ENCODE results near the gene UNCX.
A peak's percentile ranks its signal among the peaks of the same experiment; 100 is the strongest.

Gene UNCX

DNA sequence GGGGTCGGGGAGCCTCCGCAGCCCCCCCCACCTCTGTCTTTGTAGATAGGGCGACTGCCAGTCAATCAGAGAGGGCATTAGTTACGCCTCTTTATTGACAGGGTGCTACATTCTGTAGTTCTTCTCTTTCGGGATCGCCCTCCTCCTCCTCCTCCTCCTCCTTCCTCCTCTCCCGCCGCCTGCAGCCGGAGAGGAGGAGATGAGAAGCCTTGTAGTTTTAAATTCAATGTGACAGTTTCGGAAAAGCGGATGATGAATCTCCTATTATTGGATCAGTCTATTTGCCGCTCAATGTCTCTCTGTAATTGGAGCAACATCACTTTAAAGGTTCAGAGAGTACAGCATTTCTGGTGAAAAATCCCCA is 587 bp upstream of the UNCX start:
- DNase-seq (ENCODE audit: low spot score): peak; percentile 68

DNA sequence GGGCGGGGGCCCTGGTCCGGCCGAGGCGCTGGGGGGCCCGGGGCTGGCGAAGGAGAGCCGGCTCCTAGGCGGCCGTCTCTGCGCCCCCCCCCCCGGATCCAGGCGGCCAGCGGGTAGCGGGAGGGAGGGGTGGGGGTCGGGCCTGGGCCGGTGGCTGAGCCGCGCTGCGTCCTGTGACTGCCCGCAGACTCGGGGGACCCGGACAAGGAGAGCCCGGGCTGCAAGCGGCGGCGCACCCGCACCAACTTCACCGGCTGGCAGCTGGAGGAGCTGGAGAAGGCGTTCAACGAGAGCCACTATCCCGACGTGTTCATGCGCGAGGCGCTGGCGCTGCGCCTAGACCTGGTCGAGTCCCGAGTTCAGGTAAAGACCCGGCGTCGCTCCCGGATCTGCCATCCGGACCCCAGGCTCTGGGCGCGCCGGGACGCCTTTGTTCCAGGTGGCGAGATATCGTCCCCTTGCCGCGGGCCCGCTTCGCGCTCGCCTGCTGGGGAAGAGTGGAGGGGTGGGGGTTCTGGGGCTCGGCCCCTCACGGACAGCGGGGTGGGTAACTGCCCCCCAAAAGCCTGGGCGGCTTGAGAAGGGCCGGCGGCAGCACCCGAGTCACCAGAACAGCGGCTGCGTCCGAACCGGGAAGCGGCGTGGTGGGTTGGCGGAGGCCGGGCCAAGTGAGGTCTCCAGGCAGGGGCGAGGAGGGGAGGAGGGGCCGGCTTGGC is 819 bp downstream of the UNCX start:
- peak; percentile 34 for DNase-seq (ENCODE audit: low spot score)

- peak; percentile 35 for DNase-seq (ENCODE audit: low spot score)
These were observed 1.6 kb downstream of the UNCX start for GRCh38 chr7:1234049-1234880.

DNA sequence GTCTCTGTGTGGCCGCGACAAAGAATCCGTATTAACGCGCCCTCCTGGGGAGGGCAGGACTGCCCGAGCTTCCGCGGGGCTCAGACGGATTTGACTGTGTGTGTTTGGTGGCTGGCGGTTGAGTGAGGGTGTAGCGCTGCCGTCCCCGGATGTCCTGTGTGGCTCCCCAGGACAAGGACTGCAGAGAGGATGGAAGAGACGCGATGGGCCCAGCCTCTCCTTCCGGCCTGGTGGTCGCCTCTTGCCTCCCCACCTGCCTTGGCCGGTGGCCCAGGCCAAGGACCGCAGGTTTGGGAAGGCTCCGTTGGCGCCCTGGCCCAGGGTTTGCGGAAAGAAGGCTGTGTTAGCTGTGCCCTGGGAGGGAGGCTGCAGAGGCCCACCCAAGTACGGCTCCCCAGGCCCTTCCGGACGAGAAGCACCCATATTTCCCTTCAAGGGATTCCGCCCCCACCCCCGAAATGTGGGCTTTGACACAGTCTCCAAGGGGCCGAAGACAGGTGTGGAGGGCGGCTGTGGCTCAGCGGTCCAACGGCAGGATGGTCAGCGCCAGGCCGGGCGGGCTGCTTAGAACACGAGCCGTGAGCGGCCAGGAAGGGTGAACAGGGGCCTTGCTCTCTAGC is 2.3 kb downstream of the UNCX start:
- DNase-seq (ENCODE audit: low spot score): peak; percentile 67

DNA sequence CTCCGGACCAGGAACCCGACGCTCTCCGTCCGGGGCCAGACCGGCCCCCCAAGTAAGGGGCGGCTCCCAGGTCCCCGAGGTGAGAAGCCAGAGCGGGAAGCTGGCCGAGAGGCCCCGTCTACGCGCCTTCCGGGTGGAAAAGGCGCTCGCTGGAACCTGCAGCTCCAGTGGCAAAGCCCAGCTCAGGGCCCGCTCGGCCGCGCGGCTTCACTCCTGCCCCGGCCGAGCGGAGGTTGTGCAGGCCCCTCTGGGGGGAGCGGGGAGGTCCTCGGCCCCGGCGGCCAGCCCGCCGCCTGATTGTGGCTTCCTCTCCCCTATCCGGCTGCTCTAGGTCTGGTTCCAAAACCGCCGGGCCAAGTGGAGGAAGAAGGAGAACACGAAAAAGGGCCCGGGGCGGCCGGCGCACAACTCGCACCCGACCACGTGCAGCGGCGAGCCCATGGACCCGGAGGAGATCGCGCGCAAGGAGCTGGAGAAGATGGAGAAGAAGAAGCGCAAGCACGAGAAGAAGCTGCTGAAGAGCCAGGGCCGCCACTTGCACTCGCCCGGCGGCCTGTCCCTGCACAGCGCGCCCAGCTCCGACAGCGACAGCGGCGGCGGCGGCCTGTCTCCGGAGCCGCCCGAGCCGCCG is 2.9 kb downstream of the UNCX start:
- peak; percentile 45 for DNase-seq (ENCODE audit: low spot score)

- no peak for DNase-seq (ENCODE audit: low spot score)
These were observed 3.5 kb downstream of the UNCX start for GRCh38 chr7:1236132-1236661.

GRCh38 chr7:1236831-1237701 is 4.4 kb downstream of the UNCX start:
- DNase-seq (ENCODE audit: low spot score): peak; percentile 40

GRCh38 chr7:1237704-1238255 is 5.1 kb downstream of the UNCX start:
- DNase-seq (ENCODE audit: low spot score): peak; percentile 23

GRCh38 chr7:1238450-1238882 is 5.8 kb downstream of the UNCX start:
- peak; percentile 20 for DNase-seq (ENCODE audit: low spot score)

- peak; percentile 62 for DNase-seq (ENCODE audit: low spot score)
These were observed 6.5 kb downstream of the UNCX start for GRCh38 chr7:1238931-1239802.

GRCh38 chr7:1239803-1240516 is 7.3 kb downstream of the UNCX start:
- no peak for DNase-seq (ENCODE audit: low spot score)

DNA sequence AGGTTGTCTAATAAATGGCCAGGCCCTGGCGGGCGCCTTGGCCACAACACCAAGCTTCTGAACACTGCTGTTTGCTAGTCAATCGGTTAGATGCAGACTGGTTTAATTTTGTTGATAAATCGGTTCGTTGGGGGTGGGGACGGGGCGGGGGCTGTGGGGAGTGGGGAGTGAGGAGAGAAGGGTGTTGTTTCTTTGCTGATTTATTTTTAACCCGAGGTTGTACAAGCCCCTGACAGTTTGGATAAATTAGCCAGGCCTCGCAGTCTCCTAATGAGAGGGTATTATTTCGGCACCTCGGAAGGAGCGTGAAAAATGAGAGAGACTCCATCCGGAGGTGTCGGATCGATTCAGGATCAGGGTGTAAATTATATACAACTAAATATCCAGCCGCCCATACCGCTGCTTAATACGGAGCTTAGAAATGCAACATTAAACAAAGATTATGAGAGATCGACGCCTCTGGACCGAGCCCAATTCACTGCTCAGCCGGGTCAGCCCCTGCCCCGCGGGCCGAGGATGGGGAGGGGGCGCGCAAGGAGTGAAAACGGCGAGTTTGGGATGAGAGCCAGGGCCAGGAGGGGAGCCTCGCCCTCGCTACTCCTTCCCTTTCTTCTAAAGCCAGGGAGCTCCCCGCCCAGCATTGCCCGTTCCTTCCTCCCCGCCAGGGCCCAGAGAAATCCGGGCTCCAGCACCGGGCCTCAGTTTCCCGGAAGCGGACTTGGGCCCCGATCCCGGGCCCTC is 8.0 kb downstream of the UNCX start:
- DNase-seq (ENCODE audit: low spot score): peak; percentile 47

DNA sequence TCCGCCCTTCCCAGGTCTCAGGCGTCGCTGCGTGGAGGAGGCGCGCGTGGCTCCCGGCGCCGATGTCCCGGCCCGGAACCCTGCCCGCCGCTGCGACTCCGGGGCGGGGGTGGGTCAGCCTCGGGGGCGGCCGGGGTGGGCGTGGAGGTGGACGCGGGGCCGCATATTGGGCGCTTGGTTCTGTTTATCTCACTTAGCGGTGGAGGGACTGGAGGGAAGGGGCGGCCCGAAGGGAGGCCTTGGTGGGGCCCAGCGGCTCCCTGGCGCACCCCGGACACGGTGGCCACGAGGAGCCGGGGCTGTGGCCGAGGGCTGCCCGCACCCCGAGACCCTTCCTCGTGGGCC is 8.6 kb downstream of the UNCX start:
- DNase-seq (ENCODE audit: low spot score): no peak

GRCh38 chr7:1241603-1242255 is 9.1 kb downstream of the UNCX start:
- peak; percentile 14 for DNase-seq (ENCODE audit: low spot score)

DNA sequence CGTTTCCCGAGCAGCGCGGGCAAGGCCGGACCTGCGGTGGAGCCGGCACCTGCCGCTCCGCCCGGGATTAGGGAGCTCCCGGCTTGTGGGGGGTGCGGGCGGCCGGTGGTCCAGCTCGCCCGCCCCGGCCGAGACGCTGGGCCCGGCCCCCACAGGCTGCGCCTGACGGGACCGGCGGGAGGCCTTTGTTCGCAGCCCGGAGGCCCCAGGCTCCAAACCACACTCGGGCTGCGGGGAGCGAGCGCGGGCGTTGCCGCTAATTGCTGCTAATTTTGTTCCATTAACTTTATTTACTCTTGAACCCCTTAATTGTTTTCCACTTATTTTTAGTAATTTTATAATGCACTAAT is 9.6 kb downstream of the UNCX start:
- peak; percentile 29 for DNase-seq (ENCODE audit: low spot score)

DNA sequence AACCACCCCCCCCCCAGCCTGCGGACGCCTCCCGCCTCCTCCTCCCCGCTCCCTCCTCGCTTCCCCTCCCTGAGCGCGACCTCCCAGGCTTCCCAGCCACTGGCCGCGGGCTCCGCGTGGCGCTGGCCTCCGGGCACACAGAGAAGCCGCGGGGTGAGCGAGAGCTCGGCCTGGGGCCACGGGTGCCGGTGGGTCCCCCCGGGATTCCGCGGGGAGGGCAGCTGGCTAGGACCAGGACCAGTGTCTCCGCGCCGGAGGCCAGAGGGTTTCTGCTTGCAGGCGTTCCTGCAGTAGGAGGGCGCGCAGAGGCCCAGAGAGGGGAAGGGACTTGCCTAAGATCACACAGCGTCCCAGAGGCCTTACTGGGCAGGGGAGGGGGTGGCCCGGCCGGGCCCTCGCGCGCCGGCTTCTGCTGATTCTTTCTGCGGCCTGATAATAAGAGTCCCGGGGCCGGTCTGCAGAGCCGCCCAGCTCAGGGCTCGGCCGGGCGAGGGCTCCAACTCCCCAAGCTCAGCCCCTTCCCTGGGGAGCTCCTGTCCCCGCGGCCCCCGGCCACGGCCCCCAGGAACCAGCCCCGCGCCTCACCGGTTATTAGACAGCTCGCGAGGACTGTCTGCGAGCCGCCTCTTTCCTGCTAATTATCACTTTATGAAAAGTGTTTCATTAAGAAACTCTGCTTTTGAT is 10.1 kb downstream of the UNCX start:
- DNase-seq (ENCODE audit: low spot score): peak; percentile 39

GRCh38 chr7:1243290-1243963 is 10.8 kb downstream of the UNCX start:
- DNase-seq (ENCODE audit: low spot score): no peak

Data from cerebellar cortex (tissue), 1 donor.